HepG2 (cell line): Measurements from ENCODE around the gene CHKB. TPM values are rescaled to one million over a fixed set of nuclear protein-coding genes. Genes with fewer than 3 reads are reported as not detected.

Experiments
- ASH2L ChIP-seq: fragments of 300-600, 200-600 bp; sonication (generic); IDR thresholded peaks from 2 replicates; pipeline ENCODE4 v1.7.0; 2017; ENCODE audit warnings: low read depth, mild to moderate bottlenecking, moderate library complexity, mixed read lengths, low read length; ENCODE audit not compliant: insufficient read length
- FOXC1 ChIP-seq: sonication (generic); formaldehyde crosslinking; IDR thresholded peaks from 2 replicates; pipeline ENCODE4 v1.8.0; 2022; ENCODE audit warnings: mild to moderate bottlenecking, missing genetic modification reagents, borderline replicate concordance
- ZNF101 ChIP-seq: sonication (generic); formaldehyde crosslinking; IDR thresholded peaks from 2 replicates; pipeline ENCODE4 v1.4.0; 2020; ENCODE audit warnings: mild to moderate bottlenecking, low read depth, missing genetic modification reagents, borderline replicate concordance
- ZNF577 ChIP-seq: sonication (generic); formaldehyde crosslinking; IDR thresholded peaks from 2 replicates; pipeline ENCODE4 v1.4.0; 2020; ENCODE audit warnings: mild to moderate bottlenecking, low read depth, missing genetic modification reagents, borderline replicate concordance
- polyA plus RNA-seq, 8 experiments: library from polyadenylated mRNA; depleted of rRNA in 3 of 8; stranded (reverse) in 7 of 8; unstranded in 1 of 8; fragments of >200 nt; fragmentation: Illumina TruSeq in 4 of 8; extraction: Trizol in 4 of 8; gene quantifications; 2 replicates each; pipeline versions ENCODE4 v1.2.1 to v1.2.3, GENCODE V29; 2011 to 2016; ENCODE audit warnings: low read depth in 4 of 8, missing spikeins in 1 of 8, mixed read lengths in 1 of 8; ENCODE audit not compliant: insufficient read depth in 1 of 8
- total RNA-seq, 5 experiments: library from RNA; depleted of rRNA; stranded (reverse); fragments of >200 nt; fragmentation: Illumina TruSeq; extraction: Trizol; gene quantifications; 2 replicates each; pipeline ENCODE4 v1.2.3, GENCODE V29; 2016; ENCODE audit warnings: low read depth in 1 of 5
- TF ChIP-seq, protein P1 (sequence below): sonication (generic); formaldehyde crosslinking; IDR thresholded peaks from 2 replicates; pipeline ENCODE4 v1.5.1; 2020; ENCODE audit warnings: mild to moderate bottlenecking, missing genetic modification reagents, moderate library complexity
- TF ChIP-seq, protein P2 (sequence below): sonication (generic); formaldehyde crosslinking; IDR thresholded peaks from 2 replicates; pipeline ENCODE4 v1.8.1; 2023; ENCODE audit warnings: mild to moderate bottlenecking, missing genetic modification reagents
- TF ChIP-seq, protein P3 (sequence below): sonication (generic); formaldehyde crosslinking; IDR thresholded peaks from 2 replicates; pipeline ENCODE4 v1.8.1; 2023; ENCODE audit warnings: missing genetic modification reagents, inconsistent platforms, borderline replicate concordance
- TF ChIP-seq, protein P4 (sequence below): IDR thresholded peaks from 2 replicates; pipeline ENCODE4 v1.6.1; 2012; ENCODE audit warnings: low read length, improper control_type of control experiment
- TF ChIP-seq, protein P5 (sequence below): sonication (generic); formaldehyde crosslinking; IDR thresholded peaks from 2 replicates; pipeline ENCODE4 v1.5.0; 2020; ENCODE audit warnings: mild to moderate bottlenecking, missing genetic modification reagents, borderline replicate concordance
- TF ChIP-seq, protein P6 (sequence below): fragments of 450-650 bp; IDR thresholded peaks from 2 replicates; pipeline ENCODE4 v1.6.1; 2016

Gene CHKB
- total and polyA plus RNA-seq, 2 of the 13 experiments (the other 11 are each of a cell fraction or from before 2014, with no cell fraction given): 24.5 to 42.7 TPM

DNA sequence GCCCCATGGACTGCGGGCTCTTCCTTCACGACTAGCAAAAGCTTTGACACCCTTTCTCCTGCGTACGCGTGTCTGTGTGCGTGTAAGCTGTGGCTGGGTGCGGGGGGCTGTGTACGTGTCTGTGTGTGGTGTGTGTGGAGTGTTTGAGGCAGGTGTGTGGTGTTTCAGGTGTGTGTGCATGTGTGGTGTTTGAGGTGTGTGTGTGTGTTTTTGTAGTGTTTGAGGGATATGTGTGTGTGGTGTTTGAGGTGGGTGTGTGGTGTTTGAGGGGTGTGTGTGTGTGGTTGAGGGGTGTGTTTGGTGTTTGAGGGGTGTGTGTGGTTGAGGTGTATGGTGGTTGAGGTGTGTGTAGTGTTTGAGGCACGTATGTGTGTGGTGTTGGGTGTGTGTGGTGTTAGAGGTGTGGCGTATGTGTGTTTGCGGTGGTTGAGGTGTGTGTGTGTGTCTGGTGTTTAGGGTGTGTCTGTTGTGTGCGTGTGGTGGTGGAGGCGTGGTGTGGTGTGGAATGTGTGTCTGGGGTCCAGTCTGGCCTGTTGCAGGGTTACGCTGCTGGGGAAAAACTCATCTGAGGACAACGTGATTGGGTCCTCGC lies 46.0 kb upstream of the CHKB start (continued):
- TF ChIP-seq, protein P1, sequence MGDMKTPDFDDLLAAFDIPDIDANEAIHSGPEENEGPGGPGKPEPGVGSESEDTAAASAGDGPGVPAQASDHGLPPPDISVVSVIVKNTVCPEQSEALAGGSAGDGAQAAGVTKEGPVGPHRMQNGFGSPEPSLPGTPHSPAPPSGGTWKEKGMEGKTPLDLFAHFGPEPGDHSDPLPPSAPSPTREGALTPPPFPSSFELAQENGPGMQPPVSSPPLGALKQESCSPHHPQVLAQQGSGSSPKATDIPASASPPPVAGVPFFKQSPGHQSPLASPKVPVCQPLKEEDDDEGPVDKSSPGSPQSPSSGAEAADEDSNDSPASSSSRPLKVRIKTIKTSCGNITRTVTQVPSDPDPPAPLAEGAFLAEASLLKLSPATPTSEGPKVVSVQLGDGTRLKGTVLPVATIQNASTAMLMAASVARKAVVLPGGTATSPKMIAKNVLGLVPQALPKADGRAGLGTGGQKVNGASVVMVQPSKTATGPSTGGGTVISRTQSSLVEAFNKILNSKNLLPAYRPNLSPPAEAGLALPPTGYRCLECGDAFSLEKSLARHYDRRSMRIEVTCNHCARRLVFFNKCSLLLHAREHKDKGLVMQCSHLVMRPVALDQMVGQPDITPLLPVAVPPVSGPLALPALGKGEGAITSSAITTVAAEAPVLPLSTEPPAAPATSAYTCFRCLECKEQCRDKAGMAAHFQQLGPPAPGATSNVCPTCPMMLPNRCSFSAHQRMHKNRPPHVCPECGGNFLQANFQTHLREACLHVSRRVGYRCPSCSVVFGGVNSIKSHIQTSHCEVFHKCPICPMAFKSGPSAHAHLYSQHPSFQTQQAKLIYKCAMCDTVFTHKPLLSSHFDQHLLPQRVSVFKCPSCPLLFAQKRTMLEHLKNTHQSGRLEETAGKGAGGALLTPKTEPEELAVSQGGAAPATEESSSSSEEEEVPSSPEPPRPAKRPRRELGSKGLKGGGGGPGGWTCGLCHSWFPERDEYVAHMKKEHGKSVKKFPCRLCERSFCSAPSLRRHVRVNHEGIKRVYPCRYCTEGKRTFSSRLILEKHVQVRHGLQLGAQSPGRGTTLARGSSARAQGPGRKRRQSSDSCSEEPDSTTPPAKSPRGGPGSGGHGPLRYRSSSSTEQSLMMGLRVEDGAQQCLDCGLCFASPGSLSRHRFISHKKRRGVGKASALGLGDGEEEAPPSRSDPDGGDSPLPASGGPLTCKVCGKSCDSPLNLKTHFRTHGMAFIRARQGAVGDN (CRISPR knock-in tag): 0 out of 2 replicates have a peak, but pooled peaks have one; percentile 7
- TF ChIP-seq ZNF101 (no peak), ASH2L (no peak), ZNF577 (CRISPR knock-in tag) (no peak), FOXC1 (no peak)
- TF ChIP-seq, protein P2, sequence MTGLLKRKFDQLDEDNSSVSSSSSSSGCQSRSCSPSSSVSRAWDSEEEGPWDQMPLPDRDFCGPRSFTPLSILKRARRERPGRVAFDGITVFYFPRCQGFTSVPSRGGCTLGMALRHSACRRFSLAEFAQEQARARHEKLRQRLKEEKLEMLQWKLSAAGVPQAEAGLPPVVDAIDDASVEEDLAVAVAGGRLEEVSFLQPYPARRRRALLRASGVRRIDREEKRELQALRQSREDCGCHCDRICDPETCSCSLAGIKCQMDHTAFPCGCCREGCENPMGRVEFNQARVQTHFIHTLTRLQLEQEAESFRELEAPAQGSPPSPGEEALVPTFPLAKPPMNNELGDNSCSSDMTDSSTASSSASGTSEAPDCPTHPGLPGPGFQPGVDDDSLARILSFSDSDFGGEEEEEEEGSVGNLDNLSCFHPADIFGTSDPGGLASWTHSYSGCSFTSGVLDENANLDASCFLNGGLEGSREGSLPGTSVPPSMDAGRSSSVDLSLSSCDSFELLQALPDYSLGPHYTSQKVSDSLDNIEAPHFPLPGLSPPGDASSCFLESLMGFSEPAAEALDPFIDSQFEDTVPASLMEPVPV (CRISPR knock-in tag): no peak
- TF ChIP-seq, protein P3, sequence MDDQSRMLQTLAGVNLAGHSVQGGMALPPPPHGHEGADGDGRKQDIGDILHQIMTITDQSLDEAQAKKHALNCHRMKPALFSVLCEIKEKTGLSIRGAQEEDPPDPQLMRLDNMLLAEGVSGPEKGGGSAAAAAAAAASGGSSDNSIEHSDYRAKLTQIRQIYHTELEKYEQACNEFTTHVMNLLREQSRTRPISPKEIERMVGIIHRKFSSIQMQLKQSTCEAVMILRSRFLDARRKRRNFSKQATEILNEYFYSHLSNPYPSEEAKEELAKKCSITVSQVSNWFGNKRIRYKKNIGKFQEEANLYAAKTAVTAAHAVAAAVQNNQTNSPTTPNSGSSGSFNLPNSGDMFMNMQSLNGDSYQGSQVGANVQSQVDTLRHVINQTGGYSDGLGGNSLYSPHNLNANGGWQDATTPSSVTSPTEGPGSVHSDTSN: no peak
- TF ChIP-seq, protein P4, sequence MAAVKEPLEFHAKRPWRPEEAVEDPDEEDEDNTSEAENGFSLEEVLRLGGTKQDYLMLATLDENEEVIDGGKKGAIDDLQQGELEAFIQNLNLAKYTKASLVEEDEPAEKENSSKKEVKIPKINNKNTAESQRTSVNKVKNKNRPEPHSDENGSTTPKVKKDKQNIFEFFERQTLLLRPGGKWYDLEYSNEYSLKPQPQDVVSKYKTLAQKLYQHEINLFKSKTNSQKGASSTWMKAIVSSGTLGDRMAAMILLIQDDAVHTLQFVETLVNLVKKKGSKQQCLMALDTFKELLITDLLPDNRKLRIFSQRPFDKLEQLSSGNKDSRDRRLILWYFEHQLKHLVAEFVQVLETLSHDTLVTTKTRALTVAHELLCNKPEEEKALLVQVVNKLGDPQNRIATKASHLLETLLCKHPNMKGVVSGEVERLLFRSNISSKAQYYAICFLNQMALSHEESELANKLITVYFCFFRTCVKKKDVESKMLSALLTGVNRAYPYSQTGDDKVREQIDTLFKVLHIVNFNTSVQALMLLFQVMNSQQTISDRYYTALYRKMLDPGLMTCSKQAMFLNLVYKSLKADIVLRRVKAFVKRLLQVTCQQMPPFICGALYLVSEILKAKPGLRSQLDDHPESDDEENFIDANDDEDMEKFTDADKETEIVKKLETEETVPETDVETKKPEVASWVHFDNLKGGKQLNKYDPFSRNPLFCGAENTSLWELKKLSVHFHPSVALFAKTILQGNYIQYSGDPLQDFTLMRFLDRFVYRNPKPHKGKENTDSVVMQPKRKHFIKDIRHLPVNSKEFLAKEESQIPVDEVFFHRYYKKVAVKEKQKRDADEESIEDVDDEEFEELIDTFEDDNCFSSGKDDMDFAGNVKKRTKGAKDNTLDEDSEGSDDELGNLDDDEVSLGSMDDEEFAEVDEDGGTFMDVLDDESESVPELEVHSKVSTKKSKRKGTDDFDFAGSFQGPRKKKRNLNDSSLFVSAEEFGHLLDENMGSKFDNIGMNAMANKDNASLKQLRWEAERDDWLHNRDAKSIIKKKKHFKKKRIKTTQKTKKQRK: no peak
- TF ChIP-seq, protein P5, sequence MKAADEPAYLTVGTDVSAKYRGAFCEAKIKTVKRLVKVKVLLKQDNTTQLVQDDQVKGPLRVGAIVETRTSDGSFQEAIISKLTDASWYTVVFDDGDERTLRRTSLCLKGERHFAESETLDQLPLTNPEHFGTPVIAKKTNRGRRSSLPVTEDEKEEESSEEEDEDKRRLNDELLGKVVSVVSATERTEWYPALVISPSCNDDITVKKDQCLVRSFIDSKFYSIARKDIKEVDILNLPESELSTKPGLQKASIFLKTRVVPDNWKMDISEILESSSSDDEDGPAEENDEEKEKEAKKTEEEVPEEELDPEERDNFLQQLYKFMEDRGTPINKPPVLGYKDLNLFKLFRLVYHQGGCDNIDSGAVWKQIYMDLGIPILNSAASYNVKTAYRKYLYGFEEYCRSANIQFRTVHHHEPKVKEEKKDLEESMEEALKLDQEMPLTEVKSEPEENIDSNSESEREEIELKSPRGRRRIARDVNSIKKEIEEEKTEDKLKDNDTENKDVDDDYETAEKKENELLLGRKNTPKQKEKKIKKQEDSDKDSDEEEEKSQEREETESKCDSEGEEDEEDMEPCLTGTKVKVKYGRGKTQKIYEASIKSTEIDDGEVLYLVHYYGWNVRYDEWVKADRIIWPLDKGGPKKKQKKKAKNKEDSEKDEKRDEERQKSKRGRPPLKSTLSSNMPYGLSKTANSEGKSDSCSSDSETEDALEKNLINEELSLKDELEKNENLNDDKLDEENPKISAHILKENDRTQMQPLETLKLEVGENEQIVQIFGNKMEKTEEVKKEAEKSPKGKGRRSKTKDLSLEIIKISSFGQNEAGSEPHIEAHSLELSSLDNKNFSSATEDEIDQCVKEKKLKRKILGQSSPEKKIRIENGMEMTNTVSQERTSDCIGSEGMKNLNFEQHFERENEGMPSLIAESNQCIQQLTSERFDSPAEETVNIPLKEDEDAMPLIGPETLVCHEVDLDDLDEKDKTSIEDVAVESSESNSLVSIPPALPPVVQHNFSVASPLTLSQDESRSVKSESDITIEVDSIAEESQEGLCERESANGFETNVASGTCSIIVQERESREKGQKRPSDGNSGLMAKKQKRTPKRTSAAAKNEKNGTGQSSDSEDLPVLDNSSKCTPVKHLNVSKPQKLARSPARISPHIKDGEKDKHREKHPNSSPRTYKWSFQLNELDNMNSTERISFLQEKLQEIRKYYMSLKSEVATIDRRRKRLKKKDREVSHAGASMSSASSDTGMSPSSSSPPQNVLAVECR (CRISPR knock-in tag): 0 out of 2 replicates have a peak, but pooled peaks have one; percentile 31
- TF ChIP-seq, protein P6, sequence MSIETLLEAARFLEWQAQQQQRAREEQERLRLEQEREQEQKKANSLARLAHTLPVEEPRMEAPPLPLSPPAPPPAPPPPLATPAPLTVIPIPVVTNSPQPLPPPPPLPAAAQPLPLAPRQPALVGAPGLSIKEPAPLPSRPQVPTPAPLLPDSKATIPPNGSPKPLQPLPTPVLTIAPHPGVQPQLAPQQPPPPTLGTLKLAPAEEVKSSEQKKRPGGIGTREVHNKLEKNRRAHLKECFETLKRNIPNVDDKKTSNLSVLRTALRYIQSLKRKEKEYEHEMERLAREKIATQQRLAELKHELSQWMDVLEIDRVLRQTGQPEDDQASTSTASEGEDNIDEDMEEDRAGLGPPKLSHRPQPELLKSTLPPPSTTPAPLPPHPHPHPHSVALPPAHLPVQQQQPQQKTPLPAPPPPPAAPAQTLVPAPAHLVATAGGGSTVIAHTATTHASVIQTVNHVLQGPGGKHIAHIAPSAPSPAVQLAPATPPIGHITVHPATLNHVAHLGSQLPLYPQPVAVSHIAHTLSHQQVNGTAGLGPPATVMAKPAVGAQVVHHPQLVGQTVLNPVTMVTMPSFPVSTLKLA: peak; percentile 13; the same call in 1 of the 2 replicates
